ENCODE results near the gene EEF2K.
A peak's percentile ranks its signal among the peaks of the same experiment; 100 is the strongest.

The EEF2K gene

DNA sequence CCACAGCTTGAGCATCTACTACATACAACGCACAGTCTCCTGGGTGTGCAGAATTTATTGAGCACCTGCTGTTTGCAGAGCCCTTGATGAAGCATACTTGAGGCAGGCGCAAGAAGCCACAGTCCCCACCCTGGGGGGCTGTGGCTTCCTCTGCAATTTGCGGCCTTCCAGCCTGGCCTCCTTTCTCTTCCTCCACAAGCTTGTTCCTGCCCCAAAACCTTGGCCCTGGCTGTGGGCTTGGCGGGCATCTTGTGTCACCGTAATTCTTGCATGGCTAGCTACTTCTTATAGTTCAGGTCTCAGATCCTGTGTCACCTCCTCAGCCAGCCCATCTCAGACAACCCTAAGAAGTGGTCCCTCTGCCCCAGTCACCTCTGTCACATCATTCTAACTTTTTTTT is 47.2 kb downstream of the EEF2K start:
- no peak for DNase-seq

DNA sequence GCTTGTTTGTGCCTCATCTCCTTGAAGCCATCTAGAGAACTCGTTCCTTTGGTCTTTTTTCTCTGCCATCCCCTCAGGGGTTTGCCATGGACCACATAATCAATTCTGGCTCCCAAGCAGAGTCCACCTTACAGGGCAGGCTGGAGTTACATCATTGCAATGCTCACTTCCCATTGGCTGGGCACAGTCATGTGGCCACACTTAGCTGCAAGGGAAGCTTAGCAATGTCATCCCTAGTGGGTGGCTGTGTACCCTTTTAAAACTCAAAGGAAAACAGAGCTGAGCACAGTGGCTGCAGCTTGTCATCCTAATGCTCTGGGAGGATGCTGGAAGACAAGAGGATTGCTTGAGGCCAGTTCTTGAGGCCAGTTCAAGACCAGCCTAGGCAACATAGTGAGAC is 49.3 kb downstream of the EEF2K start:
- no peak for DNase-seq

GRCh38 chr16:22257440-22257839 is 51.4 kb downstream of the EEF2K start:
- no peak for DNase-seq

DNA sequence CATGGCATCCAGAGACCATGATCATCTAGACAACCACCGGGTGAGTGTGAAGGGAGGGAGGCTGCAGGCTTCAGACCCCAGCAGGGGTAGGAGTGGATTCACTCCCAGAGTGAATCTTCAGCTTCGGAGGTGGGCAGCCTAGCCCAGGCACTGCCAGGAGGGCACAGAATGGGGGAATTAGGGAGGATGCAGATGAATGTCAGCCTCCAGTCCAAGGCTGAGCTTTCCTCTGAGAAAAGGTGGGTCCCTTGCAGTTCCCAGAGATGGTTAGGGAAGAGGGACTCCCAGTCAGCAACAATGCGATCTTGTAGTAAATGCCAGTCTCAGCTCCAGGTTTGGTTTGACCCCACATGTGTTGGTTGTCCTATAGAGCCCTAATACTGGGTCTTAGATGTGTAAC is 54.4 kb downstream of the EEF2K start:
- DNase-seq = no peak

DNA sequence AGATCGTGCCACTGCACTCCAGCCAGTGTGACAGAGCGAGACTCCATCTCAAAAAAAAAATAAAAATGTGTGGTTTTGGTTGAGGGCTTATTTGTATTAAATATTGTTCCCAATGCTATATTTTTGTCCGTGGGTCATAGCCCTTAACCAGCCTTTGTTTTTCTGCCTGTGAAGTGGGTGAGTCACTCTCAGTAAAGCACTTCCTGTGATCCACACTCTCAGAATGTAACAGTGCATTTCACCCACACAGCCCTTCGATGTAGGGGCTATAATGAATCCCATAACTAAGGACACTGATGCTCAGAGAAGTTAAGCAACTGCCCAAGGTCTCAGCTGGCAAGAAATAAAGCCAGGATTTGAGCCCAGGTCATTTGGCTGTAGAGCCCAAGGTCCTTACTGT is 56.4 kb downstream of the EEF2K start:
- no peak for DNase-seq

DNA sequence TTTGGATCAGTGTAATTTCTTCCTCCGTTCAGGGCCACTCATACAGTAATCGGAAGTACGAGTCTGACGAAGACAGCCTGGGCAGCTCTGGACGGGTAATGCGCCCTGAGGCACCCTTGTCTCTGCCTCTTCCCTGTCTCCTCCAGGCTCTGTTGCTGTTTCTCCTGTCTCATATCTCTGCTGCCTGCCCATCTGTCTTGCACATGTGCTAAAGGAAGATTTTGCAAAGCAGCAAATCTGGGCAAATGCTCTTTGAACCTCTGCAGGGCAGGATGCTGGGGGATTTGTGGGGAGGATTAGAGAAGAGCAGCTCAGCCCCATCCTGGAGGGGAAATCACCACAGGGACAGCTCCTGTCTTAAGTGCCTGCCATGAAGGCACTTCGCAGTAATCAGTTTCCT is 58.7 kb downstream of the EEF2K start:
- DNase-seq = no peak

GRCh38 chr16:22265351-22265750 is 59.3 kb downstream of the EEF2K start:
- no peak for DNase-seq

DNA sequence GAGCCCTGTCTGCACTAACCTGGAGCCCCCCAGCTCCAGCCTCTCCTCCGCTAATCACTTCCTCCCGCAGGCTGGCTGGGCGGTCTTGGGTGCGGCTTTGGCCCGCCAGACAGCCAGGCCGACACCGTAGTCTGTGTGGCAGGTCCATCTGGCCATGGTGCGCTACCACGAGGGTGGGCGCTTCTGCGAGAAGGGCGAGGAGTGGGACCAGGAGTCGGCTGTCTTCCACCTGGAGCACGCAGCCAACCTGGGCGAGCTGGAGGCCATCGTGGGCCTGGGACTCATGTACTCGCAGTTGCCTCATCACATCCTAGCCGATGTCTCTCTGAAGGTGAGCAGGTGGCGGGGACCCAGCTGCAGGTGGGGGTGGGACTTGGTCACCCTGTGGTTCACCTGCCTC is 60.5 kb downstream of the EEF2K start:
- DNase-seq = no peak

DNA sequence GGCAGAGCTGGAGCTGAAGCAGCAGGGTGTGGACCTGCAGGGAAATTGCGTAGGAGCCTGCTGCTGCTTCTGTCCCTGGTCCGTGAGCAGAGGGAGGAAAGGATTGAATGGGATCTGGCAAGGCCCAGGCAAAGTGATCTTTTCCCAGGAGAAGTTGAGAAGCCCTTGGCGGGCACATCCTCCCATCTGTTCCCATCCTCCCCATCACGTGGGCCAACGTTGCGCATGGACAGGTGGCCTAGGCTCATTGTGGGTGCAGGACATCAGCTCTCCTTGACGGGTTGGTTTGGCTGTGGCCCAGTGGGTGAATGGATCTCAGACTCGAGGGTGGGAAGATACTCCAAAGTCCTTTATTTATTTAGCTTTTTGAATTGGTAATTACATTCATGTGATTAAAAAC is 61.7 kb downstream of the EEF2K start:
- no peak for DNase-seq

GRCh38 chr16:22270525-22270924 is 64.4 kb downstream of the EEF2K start:
- no peak for DNase-seq

DNA sequence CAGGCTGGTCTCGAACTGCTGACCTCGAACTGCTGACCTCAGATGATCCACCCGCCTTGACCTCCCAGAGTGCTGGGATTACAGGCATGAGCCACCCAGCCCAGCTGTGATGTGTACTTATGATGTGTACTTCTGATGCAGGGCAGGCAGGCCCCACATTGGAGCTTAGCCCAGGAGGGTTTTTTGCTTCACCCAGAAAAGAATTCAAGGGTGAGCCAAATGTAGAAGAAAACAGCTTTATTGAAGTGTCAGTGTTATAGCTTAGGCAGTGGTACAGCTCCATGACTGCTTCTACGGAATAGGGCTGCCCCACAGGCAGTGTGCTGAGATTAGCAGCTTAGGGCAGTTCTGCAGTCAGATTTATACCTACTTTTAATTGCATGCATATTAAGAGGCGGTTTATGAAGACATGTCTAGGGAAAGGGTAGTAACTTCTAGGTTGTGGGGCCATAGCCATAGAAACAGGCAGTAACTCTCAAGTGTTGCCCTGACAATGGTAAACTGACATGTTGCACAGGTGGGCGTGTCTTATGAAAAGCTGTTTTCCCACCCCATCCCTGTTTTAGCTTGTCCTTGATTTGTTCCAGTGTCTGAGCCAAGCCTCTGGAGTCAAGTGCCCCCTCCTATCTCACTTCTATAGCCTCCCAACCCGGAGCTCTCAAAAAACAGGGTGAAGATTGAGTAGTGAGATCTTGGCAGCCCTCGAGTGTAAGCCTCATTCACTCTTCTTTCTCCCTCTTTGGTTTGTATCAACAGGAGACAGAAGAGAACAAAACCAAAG is 67.0 kb downstream of the EEF2K start:
- DNase-seq = no peak

DNA sequence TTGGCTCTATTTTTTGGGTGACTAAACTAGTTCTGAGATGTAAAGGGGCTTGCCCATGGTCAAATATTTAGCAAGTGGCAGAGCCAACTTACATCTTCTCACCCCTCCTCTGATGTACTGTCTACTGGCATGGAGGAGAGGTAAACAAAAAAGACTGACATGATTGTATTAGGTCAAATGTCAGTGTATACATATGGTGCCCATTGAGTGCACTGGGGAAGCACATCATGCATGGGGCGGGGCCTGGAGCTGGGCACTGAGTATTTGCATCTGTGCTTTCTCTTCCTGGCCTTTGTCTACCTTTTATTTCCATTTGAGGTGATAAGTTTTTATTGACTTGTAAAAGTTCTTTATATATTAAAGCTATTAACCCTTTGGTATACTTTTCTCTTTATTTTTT is 68.8 kb downstream of the EEF2K start:
- DNase-seq = no peak

DNA sequence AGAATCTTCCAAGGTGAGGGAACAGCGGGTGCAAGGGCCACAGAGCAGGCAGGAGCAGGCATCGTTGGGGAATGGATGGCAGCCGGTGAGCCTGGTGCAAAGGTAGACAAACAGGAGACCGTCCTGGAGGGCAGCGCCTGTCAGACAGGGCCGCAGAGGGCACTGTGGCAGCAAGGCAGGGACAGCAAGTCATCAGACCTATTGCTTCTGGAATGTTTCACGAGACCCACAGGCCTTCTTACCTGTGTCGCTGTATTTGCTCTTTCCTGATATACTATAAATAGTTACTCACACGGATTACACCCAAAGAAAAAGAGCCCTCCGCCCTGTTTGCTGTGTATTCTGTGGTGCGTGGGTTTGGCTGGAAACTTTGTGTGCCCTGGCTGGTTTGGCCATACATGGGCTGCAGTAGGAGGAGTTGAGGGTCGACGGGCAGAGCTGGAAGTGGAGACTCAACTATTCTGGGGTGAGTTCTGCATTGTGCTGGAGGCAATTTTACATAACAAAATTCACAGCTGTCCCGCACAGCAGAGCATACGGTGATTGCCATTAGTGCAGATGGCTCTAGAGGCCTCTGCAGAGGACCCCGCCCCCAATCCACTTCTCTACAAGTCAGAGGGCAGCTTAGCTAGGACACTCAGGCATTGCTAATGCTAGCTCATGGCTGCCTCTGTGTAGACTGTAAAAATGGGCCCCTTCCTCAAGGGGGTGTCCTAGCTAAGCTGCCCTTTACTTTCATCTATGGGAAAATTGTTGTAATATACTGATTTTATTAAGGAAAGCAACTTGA is 72.6 kb downstream of the EEF2K start:
- no peak for DNase-seq

DNA sequence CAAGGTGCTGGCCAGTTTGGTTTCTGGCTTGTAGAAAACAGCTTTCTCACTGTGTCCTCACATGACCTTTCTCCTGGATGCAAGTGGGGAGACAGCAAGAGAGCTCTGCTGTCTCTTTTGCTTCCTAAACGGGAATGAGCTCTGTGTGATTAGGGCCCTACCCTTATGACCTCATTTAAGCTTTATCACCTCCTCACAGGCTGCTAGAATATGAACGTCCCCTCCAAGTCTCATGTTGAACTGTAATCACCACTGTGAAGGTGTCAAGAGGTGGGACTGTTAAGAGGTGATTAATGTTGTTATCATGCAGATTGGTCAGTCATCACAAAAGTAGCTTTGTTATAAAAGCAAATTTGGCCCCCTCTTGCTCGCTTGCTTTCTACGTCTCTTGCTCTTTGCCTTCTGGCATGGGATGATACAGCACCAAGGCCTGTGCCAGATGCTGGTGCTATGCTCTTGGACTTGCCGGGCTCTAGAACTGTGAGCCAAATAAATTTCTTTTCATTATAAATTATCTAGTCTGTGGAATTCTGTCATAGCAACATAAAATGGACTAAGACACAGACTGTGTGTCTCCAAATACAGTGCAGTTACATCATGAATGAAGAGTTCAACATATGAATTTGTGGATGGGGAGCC is 76.3 kb downstream of the EEF2K start:
- DNase-seq = no peak

GRCh38 chr16:22284637-22285036 is 78.6 kb downstream of the EEF2K start:
- no peak for DNase-seq

DNA sequence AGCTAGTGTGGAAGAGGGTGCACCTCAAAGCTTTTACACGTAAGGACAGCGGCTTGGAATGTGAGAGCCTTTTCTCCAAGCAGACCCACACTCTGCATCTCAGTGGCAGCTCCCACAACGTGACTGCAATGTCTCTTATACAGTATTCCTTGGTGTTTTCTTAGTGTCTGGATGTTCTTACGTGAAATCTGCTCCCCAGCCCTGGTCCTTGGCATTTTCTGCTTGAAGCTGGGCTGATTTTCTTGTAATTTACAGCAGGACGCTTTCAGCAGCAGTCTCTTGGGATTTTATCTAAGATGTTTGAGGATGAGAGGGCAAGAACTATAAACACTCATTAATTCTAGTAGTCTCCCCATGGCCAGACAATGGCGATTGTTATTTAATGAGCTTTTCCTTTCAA is 79.0 kb downstream of the EEF2K start:
- DNase-seq = no peak

GRCh38 chr16:22291020-22291419 is 84.9 kb downstream of the EEF2K start:
- no peak for DNase-seq

DNA sequence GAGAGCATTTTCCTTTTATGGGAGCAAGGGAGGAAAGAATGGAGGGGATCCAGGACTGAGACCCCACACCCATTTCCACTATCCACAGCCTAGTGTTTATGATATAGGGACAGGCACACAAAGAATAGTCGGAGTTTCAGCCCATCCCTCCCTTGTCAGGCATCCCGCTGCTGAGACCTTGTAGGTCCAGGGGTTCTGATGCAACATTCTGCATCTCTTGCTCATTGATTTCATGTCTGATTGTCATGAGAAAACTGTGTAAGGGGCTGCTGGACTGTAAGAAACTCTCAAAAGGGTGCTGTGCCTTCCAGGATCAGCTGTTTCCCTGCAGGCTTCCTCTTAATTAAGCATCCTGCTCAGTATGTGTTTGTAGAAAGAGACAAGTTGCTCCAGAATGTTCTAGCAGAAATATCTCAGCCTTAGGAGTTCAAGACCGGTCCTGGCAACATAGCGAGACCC is 85.8 kb downstream of the EEF2K start:
- DNase-seq = no peak

DNA sequence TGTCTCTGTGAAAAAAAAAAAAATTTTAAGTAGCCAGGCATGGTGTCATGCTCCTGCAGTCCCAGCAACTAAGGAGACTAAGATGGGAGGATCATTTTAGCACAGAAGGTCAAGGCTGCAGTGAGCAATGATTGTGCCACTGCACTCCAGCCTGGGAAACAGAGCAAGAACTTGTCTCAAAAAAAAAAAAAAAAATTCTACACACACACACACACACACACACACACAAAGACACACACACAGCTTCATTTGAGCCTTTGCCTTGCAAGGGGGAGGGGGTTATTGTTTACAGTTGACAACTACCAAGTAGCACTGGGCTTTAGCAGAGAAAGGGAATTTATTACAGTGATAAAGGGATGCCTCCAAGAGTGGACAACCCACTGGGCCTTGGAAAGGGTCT is 86.2 kb downstream of the EEF2K start:
- DNase-seq = no peak

DNA sequence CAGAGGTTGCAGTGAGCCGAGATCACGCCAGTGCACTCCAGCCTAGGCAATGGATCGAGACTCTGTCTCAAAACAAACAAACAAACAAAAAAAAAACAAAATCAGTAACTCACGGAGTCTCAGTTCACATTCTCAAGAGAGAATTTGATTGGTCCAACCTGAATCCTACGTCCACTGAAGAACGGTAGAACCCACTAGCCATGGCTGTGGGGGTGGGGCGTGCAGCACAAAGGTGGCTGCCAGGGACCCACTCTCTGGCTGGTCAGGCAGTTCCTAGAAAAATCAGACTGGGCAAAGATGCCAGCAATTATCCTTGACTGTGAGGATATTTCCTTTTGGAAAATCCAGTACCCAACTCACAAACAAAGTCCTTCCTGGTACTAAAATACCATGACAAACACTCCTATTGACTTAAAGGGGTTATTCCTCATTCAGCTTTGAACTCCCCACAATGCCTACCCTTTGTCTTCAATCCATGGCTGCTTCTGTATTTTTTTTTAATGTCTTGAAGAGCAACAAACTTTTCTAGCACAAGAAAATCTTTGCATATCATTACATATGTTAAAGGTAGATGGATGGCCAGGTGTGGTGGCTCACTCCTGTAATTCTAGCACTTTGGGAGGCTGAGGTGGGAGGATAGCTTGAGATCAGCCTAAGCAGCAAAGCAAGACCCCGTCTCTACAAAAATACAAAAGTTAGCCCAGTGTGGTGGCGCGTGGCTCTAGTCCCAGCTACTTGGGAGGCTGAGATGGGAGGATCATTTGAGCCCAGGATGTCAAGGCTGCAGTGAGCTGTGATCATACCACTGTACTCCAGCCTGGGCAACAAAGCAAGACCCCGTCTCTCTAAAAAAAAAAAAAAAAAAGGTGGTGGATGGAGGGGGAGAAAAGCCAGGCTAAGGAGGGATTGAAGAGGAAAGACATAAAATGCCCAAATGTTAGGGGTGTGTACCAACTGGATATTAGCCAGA is 87.3 kb downstream of the EEF2K start:
- no peak for DNase-seq

DNA sequence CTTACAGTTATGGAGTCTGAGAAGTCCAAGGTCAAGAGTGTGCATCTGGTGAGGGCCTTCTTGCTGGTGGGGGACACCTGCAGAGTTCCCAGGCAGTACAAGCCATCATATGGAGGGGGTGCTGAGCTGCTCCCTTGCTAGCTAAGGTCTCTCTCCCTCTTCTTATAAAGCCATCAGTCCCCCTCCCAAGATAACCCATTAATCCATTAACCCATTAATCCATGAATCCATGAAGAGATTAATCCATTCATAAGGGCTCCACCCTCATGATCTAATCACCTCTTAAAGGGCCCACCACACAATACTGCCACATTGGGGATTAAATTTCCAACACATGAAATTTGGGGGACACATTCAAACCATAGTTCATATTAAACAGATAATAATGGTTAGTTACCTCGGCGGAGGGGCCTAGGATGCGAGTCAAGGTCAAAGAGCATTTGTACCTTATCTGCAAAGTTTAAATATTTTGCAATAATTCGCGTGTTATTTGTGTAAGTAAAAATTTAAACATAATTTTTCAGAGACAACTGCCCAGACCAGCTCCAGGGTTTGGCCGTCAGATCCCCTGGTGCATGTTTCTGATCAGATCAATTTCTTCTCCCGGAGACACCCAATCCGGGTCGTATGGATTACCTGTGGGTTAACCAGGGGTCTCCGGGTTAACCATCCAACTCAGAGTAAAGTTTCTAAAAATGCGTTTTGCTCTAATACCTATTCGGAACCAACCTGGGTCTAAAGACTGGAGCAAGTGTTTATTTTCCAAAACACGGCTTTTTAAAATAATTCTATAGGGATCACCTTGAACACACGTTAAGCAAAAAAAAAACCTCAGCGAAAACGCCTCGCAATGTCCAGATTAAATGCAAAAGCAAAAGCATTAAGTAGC is 90.4 kb downstream of the EEF2K start:
- peak in 2 of 3 experiments; percentile 35 to 61 for DNase-seq

Measured in NCI-H1417 (cell line).